Hepatic stellate cell (primary cell): ENCODE measurements around the gene MYOM1.
"Not testable (repeated sequence)": the region's sequence is repeated elsewhere in the genome, so short reads cannot be mapped to it uniquely, and the experiment has no call there.

Experiments used
- DNase-seq: peaks from one replicate; pipeline ENCODE4 v3.0.0; 2011; ENCODE audit warnings: low spot score

The MYOM1 gene

GRCh38 chr18:3055186-3055728 lies 164.5 kb downstream of the MYOM1 start:
- no peak for DNase-seq

DNA sequence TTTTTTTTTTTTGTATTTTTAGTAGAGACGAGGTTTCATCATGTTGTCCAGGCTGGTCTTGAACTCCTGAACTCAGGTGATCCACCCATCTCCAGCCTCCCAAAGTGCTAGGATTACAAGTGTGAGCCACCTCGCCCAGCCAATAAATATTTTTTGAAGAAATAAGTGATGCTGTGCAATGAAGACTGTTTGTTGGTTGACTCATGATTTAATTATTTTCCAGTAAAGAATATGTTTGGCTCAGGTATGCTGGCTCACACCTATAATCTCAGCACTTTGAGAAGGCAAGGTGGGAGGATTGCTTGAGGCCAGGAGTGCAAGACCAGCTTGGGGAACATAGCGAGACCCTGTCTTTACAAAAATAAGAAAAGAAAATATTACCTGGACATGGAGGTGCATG lies 165.0 kb downstream of the MYOM1 start:
- DNase-seq: no peak

DNA sequence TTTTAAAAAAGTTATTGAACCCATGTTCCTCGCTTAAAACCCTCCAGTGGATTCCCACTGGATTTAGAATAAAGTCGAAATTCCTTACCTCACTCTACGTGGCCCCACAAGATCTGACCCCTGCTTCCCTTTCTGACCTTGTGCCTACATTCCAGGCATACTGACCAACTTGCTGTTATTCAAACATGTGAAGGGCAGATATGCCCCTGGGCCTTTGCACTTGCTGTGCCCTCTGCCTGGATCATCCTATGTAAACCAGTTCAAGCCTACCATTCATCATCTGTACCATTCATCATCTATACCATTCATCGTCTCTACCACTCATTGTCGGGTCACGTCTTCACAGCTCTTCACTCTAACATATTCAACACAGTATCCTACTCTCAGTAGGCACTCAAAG lies 165.6 kb downstream of the MYOM1 start:
- DNase-seq: no peak

GRCh38 chr18:3053081-3053480 lies 166.7 kb downstream of the MYOM1 start:
- no peak for DNase-seq

GRCh38 chr18:3052411-3052758 lies 167.4 kb downstream of the MYOM1 start:
- DNase-seq: no peak

GRCh38 chr18:3051718-3052410 lies 167.9 kb downstream of the MYOM1 start:
- DNase-seq: no peak

GRCh38 chr18:3049897-3050454 lies 169.8 kb downstream of the MYOM1 start:
- not testable (repeated sequence) for DNase-seq

DNA sequence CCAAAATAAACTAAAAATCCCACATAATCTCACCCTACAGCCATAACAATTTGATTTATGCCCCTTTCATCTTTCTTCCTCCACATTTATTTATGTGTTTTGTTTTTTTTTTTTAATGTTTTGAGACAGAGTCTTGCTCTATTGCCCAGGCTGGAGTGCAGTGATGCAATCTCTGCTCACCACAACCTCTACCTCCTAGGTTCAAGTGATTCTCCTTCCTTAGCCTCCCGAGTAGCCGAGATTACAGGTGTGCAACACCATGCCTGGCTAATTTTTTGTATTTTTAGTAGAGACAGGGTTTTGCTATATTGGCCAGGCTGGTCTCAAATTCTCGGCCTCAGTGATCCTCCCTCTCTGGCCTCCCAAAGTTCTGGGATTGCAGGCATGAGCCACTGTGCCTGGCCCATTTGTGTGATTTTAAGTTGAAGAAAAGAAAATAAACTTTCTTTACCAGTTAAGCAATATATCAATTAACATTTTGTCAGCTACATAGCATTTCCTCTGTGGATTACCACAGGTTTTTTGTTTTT lies 170.9 kb downstream of the MYOM1 start:
- no peak for DNase-seq

GRCh38 chr18:3048121-3048520 lies 171.6 kb downstream of the MYOM1 start:
- DNase-seq: peak; percentile 35

- no peak for DNase-seq
Measured at GRCh38 chr18:3046216-3046808, 173.5 kb downstream of the MYOM1 start.

GRCh38 chr18:3044931-3045698 lies 174.7 kb downstream of the MYOM1 start:
- no peak for DNase-seq

- DNase-seq: no peak
Measured at GRCh38 chr18:3042379-3042778, 177.4 kb downstream of the MYOM1 start.

- no peak for DNase-seq
Measured at GRCh38 chr18:3041843-3042242, 177.9 kb downstream of the MYOM1 start.

DNA sequence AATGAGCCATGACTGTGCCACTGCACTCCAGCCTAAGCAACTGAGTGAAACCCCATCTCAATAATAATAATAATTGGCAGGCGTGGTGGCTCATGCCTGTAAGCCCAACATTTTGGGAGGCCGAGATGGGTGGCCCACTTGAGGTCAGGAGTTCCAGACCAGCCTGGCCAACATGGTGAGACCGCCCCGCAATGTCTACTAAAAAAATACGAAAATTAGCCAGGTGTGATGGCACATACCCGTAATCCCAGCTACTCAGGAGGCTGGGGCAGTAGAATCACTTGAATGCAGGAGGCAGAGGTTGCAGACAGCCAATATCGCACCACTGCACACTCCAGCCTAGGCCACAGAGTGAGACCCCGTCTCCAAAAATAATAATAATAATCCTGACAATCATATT lies 178.9 kb downstream of the MYOM1 start:
- no peak for DNase-seq

- DNase-seq: no peak
Measured at GRCh38 chr18:3040173-3040572, 179.6 kb downstream of the MYOM1 start.

DNA sequence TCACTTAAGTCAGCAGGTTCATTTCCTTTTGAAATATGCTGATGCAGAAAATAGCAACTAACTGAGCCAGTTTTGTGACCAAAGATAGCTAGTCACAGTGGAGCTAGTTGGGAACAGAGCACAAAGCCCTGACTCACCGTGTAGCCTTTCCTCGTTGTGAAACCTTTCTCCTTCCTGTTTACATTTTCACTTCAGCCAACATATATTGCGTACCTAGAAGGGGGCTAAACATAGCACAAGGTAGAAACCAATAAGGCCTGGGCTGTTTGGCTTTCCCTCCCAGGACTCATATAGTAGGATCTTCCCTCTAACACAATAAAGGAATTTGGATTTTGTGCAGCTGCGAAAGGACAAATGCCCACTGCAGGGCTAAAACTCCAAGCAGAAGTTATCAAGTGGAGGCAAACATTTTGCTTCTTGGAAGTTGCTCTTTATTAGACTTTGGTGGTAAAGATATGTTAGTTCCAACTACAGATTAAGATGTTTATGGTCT lies 182.3 kb downstream of the MYOM1 start:
- DNase-seq: peak; percentile 79

- no peak for DNase-seq
Measured at GRCh38 chr18:3036108-3036507, 183.7 kb downstream of the MYOM1 start.

DNA sequence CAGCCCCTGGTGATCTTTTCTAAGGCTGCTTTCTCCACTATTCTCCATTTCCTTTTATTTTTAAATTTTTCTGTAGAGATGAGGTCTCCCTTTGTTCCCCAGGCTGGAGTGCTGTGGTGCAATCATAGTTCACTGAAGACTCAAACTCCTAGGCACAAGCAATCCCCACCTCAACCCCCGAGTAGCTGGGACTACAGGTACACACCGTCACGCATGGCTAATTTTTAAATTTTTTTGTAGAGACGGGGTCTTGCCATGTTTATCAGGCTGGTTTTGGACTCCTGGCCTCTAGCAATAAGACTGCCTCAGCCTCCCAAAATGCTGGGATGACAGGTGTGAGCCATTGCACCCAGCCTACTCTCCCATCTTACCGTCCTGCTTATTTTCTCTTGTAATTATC lies 184.1 kb downstream of the MYOM1 start:
- no peak for DNase-seq

GRCh38 chr18:3032721-3033120 lies 187.0 kb downstream of the MYOM1 start:
- DNase-seq: no peak

- DNase-seq: peak; percentile 77
Measured at GRCh38 chr18:3029215-3029952, 190.4 kb downstream of the MYOM1 start.

GRCh38 chr18:3028115-3028514 lies 191.7 kb downstream of the MYOM1 start:
- not testable (repeated sequence) for DNase-seq
